ENCODE results near the gene PES1. TPM values are rescaled to one million over a fixed set of nuclear protein-coding genes. Genes with fewer than 3 reads are reported as not detected.

PES1 gene
- total RNA-seq, 4 donors from 2014 or later = 36.6 to 62.4 (median 47.9) TPM

- intact Hi-C loops (cut with DNase I) = no loop called here
- no peak overlapping the region for H3K4me3 ChIP-seq (replicated peaks in 1 of 3)
- no peak for DNase-seq
- no peaks in the 10 kb centered on the region for H3K4me1 ChIP-seq
- TF ChIP-seq CTCF (IDR thresholded peaks at IDR 0.05) (no peak), POLR2A (IDR thresholded peaks at IDR 0.05) (no peak)
- WGBS, 2 donors = 88 to 89% methylated on average over 4 of the region's 4 CpGs
- no peak overlapping the region for H3K27ac ChIP-seq
- no peaks in the 10 kb centered on the region for H3K36me3 ChIP-seq
- no peaks in the 10 kb centered on the region for H3K27me3 ChIP-seq
- H3K9me3 ChIP-seq = no peaks in the 10 kb centered on the region
These were observed 65.1 kb downstream of the PES1 start for GRCh38 chr22:30526656-30527055.

Other genes with a start within 250 kb of the PES1 start
- gene SF3A1, start 235.0 kb downstream of the PES1 start, total RNA-seq = 100 to 1,000 TPM in 3 of 4 donors, 10 to 100 TPM in 1; 52.8 to 193 (median 135) TPM
- gene CCDC157, start 234.9 kb downstream of the PES1 start, total RNA-seq = 10 to 100 TPM in 3 of 4 donors, 1 to 10 TPM in 1; 8.1 to 18.3 (median 15.6) TPM
- 10 to 100 TPM; 14.8 to 25.5 (median 18.8) TPM for gene RNF215, start 204.5 kb downstream of the PES1 start, total RNA-seq
- gene SEC14L2, start 194.9 kb downstream of the PES1 start, total RNA-seq = 10 to 100 TPM; 26.6 to 59.1 (median 30.4) TPM
- gene MTFP1, start 166.1 kb downstream of the PES1 start, total RNA-seq = 10 to 100 TPM in 3 of 4 donors, 1 to 10 TPM in 1; 5.8 to 25.7 (median 14.4) TPM
- gene SEC14L3, start 119.9 kb downstream of the PES1 start, total RNA-seq = 1 to 10 TPM in 1 of 4 donors, not detected in 3; 1.5 TPM
- under 1 TPM in 3 of 4 donors, not detected in 1; 0.13 to 0.39 (median 0.22) TPM for gene SEC14L4, start 86.2 kb downstream of the PES1 start, total RNA-seq
- under 1 TPM in 1 of 4 donors, not detected in 3; 0.11 TPM for gene SEC14L6, start 45.2 kb downstream of the PES1 start, total RNA-seq
- 1 to 10 TPM in 1 of 4 donors, under 1 TPM in 2, not detected in 1; 0.50 to 1.4 (median 0.67) TPM for gene GAL3ST1, start 17.2 kb downstream of the PES1 start, total RNA-seq
- 10 to 100 TPM; 26.3 to 55.1 (median 41.4) TPM for gene TCN2, start 15.3 kb upstream of the PES1 start, total RNA-seq
- 1 to 10 TPM; 3.7 to 6.3 (median 5.0) TPM for gene SLC35E4, start 43.9 kb upstream of the PES1 start, total RNA-seq
- 1 to 10 TPM; 6.9 to 8.4 (median 7.3) TPM for gene DUSP18, start 76.0 kb upstream of the PES1 start, total RNA-seq
- gene OSBP2, start 103.0 kb upstream of the PES1 start, total RNA-seq = 10 to 100 TPM in 3 of 4 donors, 1 to 10 TPM in 1; 7.8 to 13.4 (median 11.5) TPM